ENCODE results near the gene IFT80. TPM values are rescaled to one million over a fixed set of nuclear protein-coding genes. Genes with fewer than 3 reads are reported as not detected.

The IFT80 gene
- total RNA-seq, 6 donors from 2014 or later: 12.1 to 68.1 (median 28.4) TPM

- Histone ChIP-seq H3K4me3 (peak overlapping the region; percentile 8 to 69 (median 62)), H3K27me3 (peaks cover 0 to 29% (median 17%) of the 10 kb centered on the region in 4 donors), H3K4me1 (peaks cover 20 to 31% (median 22%) of the 10 kb centered on the region in 4 donors), H3K9me3 (no peaks in the 10 kb centered on the region), H3K36me3 (no peaks in the 10 kb centered on the region), H3K27ac (no peak overlapping the region)
- WGBS, 2 donors: 3 to 9% methylated on average over 13 to 16 of the region's 16 CpGs
- TF ChIP-seq POLR2AphosphoS5 (IDR thresholded peaks at IDR 0.05) (no peak), POLR2A (IDR thresholded peaks at IDR 0.05) (no peak), CTCF (IDR thresholded peaks at IDR 0.05) (no peak), EP300 (IDR thresholded peaks at IDR 0.05) (no peak)
- DNase-seq (no peak), ATAC-seq (ENCODE audit: low FRiP score in 2 of 2) (no peak)
These were observed 174.2 kb downstream of the IFT80 start for GRCh38 chr3:160224811-160225175.

GRCh38 chr3:160224256-160224655, 174.8 kb downstream of the IFT80 start:
- DNase-seq (no peak), ATAC-seq (ENCODE audit: low FRiP score in 2 of 2) (no peak)
- H3K36me3 ChIP-seq: no peaks in the 10 kb centered on the region
- H3K4me1 ChIP-seq: peaks cover 20 to 31% (median 22%) of the 10 kb centered on the region in 4 donors
- 33% methylated on average over 10 to 12 of the region's 12 CpGs for WGBS, 2 donors
- peaks cover 0 to 29% (median 17%) of the 10 kb centered on the region in 4 donors for H3K27me3 ChIP-seq
- no peak overlapping the region for H3K27ac ChIP-seq
- H3K4me3 ChIP-seq: no peak overlapping the region
- H3K9me3 ChIP-seq: no peaks in the 10 kb centered on the region
- no peak for TF ChIP-seq CTCF (IDR thresholded peaks at IDR 0.05)
- no peak for TF ChIP-seq POLR2A (IDR thresholded peaks at IDR 0.05)
- no peak for TF ChIP-seq EP300 (IDR thresholded peaks at IDR 0.05)
- TF ChIP-seq POLR2AphosphoS5 (IDR thresholded peaks at IDR 0.05): no peak

GRCh38 chr3:160221019-160221418, 178.0 kb downstream of the IFT80 start:
- no peak for TF ChIP-seq EP300 (IDR thresholded peaks at IDR 0.05)
- TF ChIP-seq POLR2AphosphoS5 (IDR thresholded peaks at IDR 0.05): no peak
- no peak for TF ChIP-seq CTCF (IDR thresholded peaks at IDR 0.05)
- TF ChIP-seq POLR2A (IDR thresholded peaks at IDR 0.05): no peak
- H3K36me3 ChIP-seq: no peaks in the 10 kb centered on the region
- H3K27ac ChIP-seq: no peak overlapping the region
- peaks cover 0 to 18% (median 10%) of the 10 kb centered on the region in 4 donors for H3K27me3 ChIP-seq
- DNase-seq: no peak
- 12 to 13% methylated on average over 2 of the region's 2 CpGs for WGBS, 2 donors
- H3K4me3 ChIP-seq: no peak overlapping the region
- peaks cover 11 to 20% (median 14%) of the 10 kb centered on the region in 4 donors for H3K4me1 ChIP-seq
- H3K9me3 ChIP-seq: no peaks in the 10 kb centered on the region
- no peak for ATAC-seq (ENCODE audit: low FRiP score in 2 of 2)

GRCh38 chr3:160220038-160220437, 179.0 kb downstream of the IFT80 start:
- Histone ChIP-seq H3K4me1 (peaks cover 5 to 10% (median 5%) of the 10 kb centered on the region in 4 donors), H3K36me3 (no peaks in the 10 kb centered on the region), H3K9me3 (no peaks in the 10 kb centered on the region), H3K4me3 (no peak overlapping the region), H3K27ac (no peak overlapping the region), H3K27me3 (peaks cover 0 to 8% (median 1%) of the 10 kb centered on the region in 4 donors)
- ATAC-seq (ENCODE audit: low FRiP score in 2 of 2) (no peak), DNase-seq (no peak)
- TF ChIP-seq EP300 (IDR thresholded peaks at IDR 0.05) (no peak), POLR2AphosphoS5 (IDR thresholded peaks at IDR 0.05) (no peak), POLR2A (IDR thresholded peaks at IDR 0.05) (no peak), CTCF (IDR thresholded peaks at IDR 0.05) (no peak)
- 97 to 99% methylated on average over 2 of the region's 2 CpGs for WGBS, 2 donors

GRCh38 chr3:160218136-160218535, 180.9 kb downstream of the IFT80 start:
- no peaks in the 10 kb centered on the region for H3K4me1 ChIP-seq
- no peak overlapping the region for H3K27ac ChIP-seq
- H3K36me3 ChIP-seq: no peaks in the 10 kb centered on the region
- ATAC-seq (ENCODE audit: low FRiP score in 2 of 2) (no peak), DNase-seq (no peak)
- no peaks in the 10 kb centered on the region for H3K9me3 ChIP-seq
- TF ChIP-seq POLR2AphosphoS5 (IDR thresholded peaks at IDR 0.05) (no peak), POLR2A (IDR thresholded peaks at IDR 0.05) (no peak), CTCF (IDR thresholded peaks at IDR 0.05) (no peak), EP300 (IDR thresholded peaks at IDR 0.05) (no peak)
- no peaks in the 10 kb centered on the region for H3K27me3 ChIP-seq
- whole genome bisulfite sequencing, 2 donors: 45 to 59% methylated on average over 3 of the region's 3 CpGs
- H3K4me3 ChIP-seq: no peak overlapping the region
